Ramos (cell line): ENCODE data around the gene ACER1.
"Not testable (repeated sequence)": the region's sequence is repeated elsewhere in the genome, so short reads cannot be mapped to it uniquely, and the experiment has no call there.

Experiments used
- in situ Hi-C: fragments of 300-500 bp; cut with MboI; formaldehyde crosslinking; loops from one replicate; pipeline ENCODE4 v1.14.3; 2022; ENCODE audit warnings: low sequenced_read_pairs; ENCODE audit not compliant: unreplicated experiment

ACER1 gene

GRCh38 chr19:6358003-6358402 lies 24.6 kb upstream of the ACER1 start:
- in situ Hi-C loops, result no loop called here

GRCh38 chr19:6357174-6357573 lies 23.8 kb upstream of the ACER1 start:
- in situ Hi-C loops, result no loop called here

GRCh38 chr19:6355321-6356040 lies 22.1 kb upstream of the ACER1 start:
- in situ Hi-C loops, result not testable (repeated sequence)

GRCh38 chr19:6354098-6354674 lies 20.8 kb upstream of the ACER1 start:
- in situ Hi-C loops, result no loop called here

- in situ Hi-C loops, result no loop called here
These were observed 19.2 kb upstream of the ACER1 start for GRCh38 chr19:6352381-6353165.

- in situ Hi-C loops, result no loop called here
These were observed 17.3 kb upstream of the ACER1 start for GRCh38 chr19:6350688-6351087.

- in situ Hi-C loops, result not testable (repeated sequence)
These were observed 15.9 kb upstream of the ACER1 start for GRCh38 chr19:6349271-6349670.

GRCh38 chr19:6343462-6343861 lies 10.1 kb upstream of the ACER1 start:
- in situ Hi-C loops, result no loop called here

GRCh38 chr19:6340493-6341201 lies 7.2 kb upstream of the ACER1 start:
- in situ Hi-C loops, result no loop called here

GRCh38 chr19:6334490-6335285 lies 1.3 kb upstream of the ACER1 start:
- in situ Hi-C loops, result no loop called here

GRCh38 chr19:6326815-6327214 lies 6.6 kb downstream of the ACER1 start:
- in situ Hi-C loops, result no loop called here

GRCh38 chr19:6325614-6326013 lies 7.8 kb downstream of the ACER1 start:
- in situ Hi-C loops, result no loop called here

GRCh38 chr19:6324757-6325156 lies 8.7 kb downstream of the ACER1 start:
- in situ Hi-C loops, result no loop called here

- in situ Hi-C loops, result no loop called here
These were observed 11.1 kb downstream of the ACER1 start for GRCh38 chr19:6322284-6322683.

- in situ Hi-C loops, result no loop called here
These were observed 14.0 kb downstream of the ACER1 start for GRCh38 chr19:6319376-6319775.

GRCh38 chr19:6318772-6319171 lies 14.6 kb downstream of the ACER1 start:
- in situ Hi-C loops, result no loop called here

- in situ Hi-C loops, result not testable (repeated sequence)
These were observed 17.8 kb downstream of the ACER1 start for GRCh38 chr19:6315646-6316045.

GRCh38 chr19:6313398-6313969 lies 19.9 kb downstream of the ACER1 start:
- in situ Hi-C loops, result no loop called here

- in situ Hi-C loops, result no loop called here
These were observed 21.4 kb downstream of the ACER1 start for GRCh38 chr19:6312018-6312417.

GRCh38 chr19:6298413-6298812 lies 35.0 kb downstream of the ACER1 start:
- in situ Hi-C loops, result loop anchor here (5.0 kb wide), 1 partner anchor 131 kb away; no protein-coding TSS in a partner anchor
